OCI-LY3 (cell line): ENCODE data around the gene PCDHB13.
"Not testable (repeated sequence)": the region's sequence is repeated elsewhere in the genome, so short reads cannot be mapped to it uniquely, and the experiment has no call there.

Source experiments
- H2AFZ ChIP-seq: fragments of 200-600, 300-600 bp; shearing (Covaris generic); 2 replicates; pipeline ENCODE4 v1.6.0; 2014; ENCODE audit warnings: antibody characterized with exemption, low read depth, low read length
- H3K27ac ChIP-seq: fragments of 200-600, 300-600 bp; sonication (generic); 2 replicates; pipeline ENCODE4 v1.5.1; 2014; ENCODE audit warnings: mild to moderate bottlenecking, low read length, moderate library complexity, mixed read lengths
- H3K27me3 ChIP-seq: fragments of 200-600, 300-600 bp; sonication (generic); 2 replicates; pipeline ENCODE4 v1.6.1; 2014; ENCODE audit warnings: low read depth, low read length, mixed read lengths
- H3K36me3 ChIP-seq: fragments of 200-600, 300-600 bp; sonication (generic); replicated peaks from 2 replicates; pipeline ENCODE3; 2014; ENCODE audit warnings: low read depth, low read length, mixed read lengths
- H3K4me1 ChIP-seq: fragments of 300-600, 200-600 bp; sonication (generic); 2 replicates; pipeline ENCODE4 v1.6.1; 2014; ENCODE audit warnings: low read length, mixed read lengths
- H3K4me2 ChIP-seq: fragments of 200-600, 300-600 bp; sonication (generic); 2 replicates; pipeline ENCODE4 v1.6.1; 2014; ENCODE audit warnings: low read length, mixed read lengths
- H3K4me3 ChIP-seq: fragments of 300-600, 200-600 bp; sonication (generic); 2 replicates; pipeline ENCODE4 v1.5.1; 2014; ENCODE audit warnings: antibody characterized with exemption, mild to moderate bottlenecking, low read length, moderate library complexity
- H3K79me2 ChIP-seq: fragments of 300-600, 200-600 bp; shearing (Covaris generic); 2 replicates; pipeline ENCODE4 v1.6.1; 2014; ENCODE audit warnings: mild to moderate bottlenecking, low read length, mixed read lengths
- H3K9ac ChIP-seq: fragments of 300-600, 200-600 bp; shearing (Covaris generic); 2 replicates; pipeline ENCODE4 v1.6.0; 2014; ENCODE audit warnings: mild to moderate bottlenecking, low read length, moderate library complexity
- H3K9me3 ChIP-seq: fragments of 200-600, 300-600 bp; shearing (Covaris generic); 2 replicates; pipeline ENCODE4 v1.6.1; 2014; ENCODE audit warnings: low read length, mixed read lengths; ENCODE audit not compliant: insufficient read depth
- H4K20me1 ChIP-seq: fragments of 200-600, 300-600 bp; sonication (generic); 2 replicates; pipeline ENCODE4 v1.6.1; 2016; ENCODE audit warnings: low read length, mixed read lengths; ENCODE audit not compliant: insufficient read depth
- EZH2phosphoT487 ChIP-seq: fragments of 200-600 bp; shearing (Covaris generic); IDR thresholded peaks from 2 replicates; pipeline ENCODE4 v1.6.1; 2018; ENCODE audit warnings: antibody characterized with exemption, mixed run types, low read depth
- TF ChIP-seq, protein P1 (sequence below): fragments of 200-600, 300-600 bp; sonication (generic); IDR thresholded peaks from 2 replicates; pipeline ENCODE4 v1.5.1; 2014; ENCODE audit warnings: antibody characterized with exemption, low read length, low read depth

The PCDHB13 gene

DNA sequence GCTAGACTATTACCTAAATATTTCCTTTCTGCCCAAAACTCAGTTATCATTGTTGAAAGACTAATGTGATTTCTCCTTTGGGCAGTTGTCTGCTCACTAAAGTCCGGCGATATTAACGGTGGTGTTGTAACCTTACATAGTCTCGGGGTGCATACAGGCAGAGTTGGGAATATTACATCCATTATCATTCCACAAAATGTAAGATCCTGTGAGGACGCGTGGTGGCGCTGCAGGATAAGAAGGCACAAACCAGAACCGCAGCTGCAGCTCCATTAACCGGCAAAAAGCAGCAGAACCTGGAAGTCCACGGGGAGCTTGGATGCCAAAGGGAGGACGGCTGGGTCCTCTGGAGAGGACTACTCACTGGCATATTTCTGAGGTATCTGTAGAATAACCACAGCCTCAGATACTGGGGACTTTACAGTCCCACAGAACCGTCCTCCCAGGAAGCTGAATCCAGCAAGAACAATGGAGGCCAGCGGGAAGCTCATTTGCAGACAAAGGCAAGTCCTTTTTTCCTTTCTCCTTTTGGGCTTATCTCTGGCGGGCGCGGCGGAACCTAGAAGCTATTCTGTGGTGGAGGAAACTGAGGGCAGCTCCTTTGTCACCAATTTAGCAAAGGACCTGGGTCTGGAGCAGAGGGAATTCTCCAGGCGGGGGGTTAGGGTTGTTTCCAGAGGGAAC is at the start of gene PCDHB13:
TSS of gene PCDHB13 (plus strand) at position 264 of the 684 bp plus-strand sequence. CDS start at position 469, 205 bp downstream.
- H3K4me2 ChIP-seq, H3K79me2 ChIP-seq, H2AFZ ChIP-seq, H3K36me3 ChIP-seq, H4K20me1 ChIP-seq, H3K9me3 ChIP-seq, H3K4me3 ChIP-seq, H3K4me1 ChIP-seq, H3K27ac ChIP-seq, H3K9ac ChIP-seq, H3K27me3 ChIP-seq: not testable (repeated sequence)

DNA sequence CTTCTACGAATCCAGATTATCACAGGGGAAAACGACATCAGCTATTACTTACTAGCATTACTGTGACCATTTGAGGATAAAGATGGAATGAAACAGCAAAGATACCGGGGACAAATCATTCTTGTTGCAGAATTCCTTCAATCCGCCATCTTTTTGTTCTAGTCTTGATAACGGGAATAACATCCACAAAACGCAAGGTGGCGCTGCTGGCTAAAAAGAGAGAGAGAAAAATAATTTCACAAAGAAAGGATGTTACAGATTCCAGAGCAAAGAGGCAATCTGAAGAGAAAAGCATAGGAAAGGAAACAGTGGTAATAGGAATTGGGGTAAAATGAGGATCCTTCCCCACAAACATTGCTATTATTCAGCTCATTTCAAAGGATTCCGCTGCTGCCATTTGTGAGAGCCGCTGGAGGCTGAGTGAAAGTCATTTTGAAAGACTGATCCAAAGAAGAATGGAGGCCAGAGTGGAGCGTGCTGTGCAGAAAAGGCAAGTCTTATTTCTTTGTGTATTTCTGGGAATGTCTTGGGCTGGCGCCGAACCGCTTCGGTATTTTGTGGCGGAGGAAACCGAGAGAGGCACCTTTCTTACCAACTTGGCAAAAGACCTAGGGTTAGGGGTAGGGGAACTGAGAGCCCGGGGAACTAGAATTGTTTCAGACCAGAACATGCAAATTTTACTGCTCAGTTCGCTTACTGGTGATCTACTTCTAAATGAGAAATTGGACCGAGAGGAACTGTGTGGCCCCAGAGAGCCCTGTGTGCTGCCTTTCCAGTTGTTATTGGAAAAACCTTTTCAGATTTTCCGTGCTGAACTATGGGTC is 41.1 kb upstream of the PCDHB13 start, which contains the start of gene PCDHB7:
TSS of gene PCDHB7 (plus strand) at position 264 of the 824 bp plus-strand sequence. CDS start at position 456, 192 bp downstream.
- Histone ChIP-seq H3K4me2 (peak within 1 kb of the TSS; percentile 86), H4K20me1 (no peaks in the 10 kb centered on the region), H3K4me3 (peak within 1 kb of the TSS; percentile 79), H2AFZ (peak within 1 kb of the TSS; percentile 93), H3K9ac (peak within 1 kb of the TSS; percentile 39; the same call in 1 of the 2 replicates), H3K27me3 (no peaks in the 10 kb centered on the region), H3K27ac (no peak within 1 kb of the TSS), H3K4me1 (peaks cover 3% of the 10 kb centered on the region; the same call in 1 of the 2 replicates), H3K79me2 (no peaks in the 10 kb centered on the region), H3K9me3 (no peaks in the 10 kb centered on the region), H3K36me3 (no peaks in the 10 kb centered on the region)
- TF ChIP-seq EZH2phosphoT487, result no peak
- TF ChIP-seq, protein P1, sequence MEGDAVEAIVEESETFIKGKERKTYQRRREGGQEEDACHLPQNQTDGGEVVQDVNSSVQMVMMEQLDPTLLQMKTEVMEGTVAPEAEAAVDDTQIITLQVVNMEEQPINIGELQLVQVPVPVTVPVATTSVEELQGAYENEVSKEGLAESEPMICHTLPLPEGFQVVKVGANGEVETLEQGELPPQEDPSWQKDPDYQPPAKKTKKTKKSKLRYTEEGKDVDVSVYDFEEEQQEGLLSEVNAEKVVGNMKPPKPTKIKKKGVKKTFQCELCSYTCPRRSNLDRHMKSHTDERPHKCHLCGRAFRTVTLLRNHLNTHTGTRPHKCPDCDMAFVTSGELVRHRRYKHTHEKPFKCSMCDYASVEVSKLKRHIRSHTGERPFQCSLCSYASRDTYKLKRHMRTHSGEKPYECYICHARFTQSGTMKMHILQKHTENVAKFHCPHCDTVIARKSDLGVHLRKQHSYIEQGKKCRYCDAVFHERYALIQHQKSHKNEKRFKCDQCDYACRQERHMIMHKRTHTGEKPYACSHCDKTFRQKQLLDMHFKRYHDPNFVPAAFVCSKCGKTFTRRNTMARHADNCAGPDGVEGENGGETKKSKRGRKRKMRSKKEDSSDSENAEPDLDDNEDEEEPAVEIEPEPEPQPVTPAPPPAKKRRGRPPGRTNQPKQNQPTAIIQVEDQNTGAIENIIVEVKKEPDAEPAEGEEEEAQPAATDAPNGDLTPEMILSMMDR, result peak; percentile 76

DNA sequence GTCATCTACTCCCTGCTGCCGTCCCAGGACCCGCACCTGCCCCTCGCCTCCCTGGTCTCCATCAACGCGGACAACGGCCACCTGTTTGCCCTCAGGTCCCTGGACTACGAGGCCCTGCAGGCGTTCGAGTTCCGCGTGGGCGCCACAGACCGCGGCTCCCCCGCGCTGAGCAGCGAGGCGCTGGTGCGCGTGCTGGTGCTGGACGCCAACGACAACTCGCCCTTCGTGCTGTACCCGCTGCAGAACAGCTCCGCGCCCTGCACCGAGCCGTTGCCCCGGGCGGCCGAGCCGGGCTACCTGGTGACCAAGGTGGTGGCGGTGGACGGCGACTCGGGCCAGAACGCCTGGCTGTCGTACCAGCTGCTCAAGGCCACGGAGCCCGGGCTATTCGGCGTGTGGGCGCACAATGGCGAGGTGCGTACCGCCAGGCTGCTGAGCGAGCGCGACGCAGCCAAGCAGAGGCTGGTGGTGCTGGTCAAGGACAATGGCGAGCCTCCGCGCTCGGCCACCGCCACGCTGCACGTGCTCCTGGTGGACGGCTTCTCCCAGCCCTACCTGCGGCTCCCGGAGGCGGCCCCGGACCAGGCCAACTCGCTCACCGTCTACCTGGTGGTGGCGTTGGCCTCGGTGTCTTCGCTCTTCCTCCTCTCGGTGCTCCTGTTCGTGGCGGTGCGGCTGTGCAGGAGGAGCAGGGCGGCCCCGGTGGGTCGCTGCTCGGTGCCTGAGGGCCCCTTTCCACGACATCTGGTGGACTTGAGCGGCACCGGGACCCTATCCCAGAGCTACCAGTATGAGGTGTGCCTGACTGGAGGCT is 39.2 kb upstream of the PCDHB13 start:
- not testable (repeated sequence) for H3K27ac ChIP-seq, H3K4me3 ChIP-seq, H3K27me3 ChIP-seq, H3K4me2 ChIP-seq, H2AFZ ChIP-seq, H4K20me1 ChIP-seq, H3K79me2 ChIP-seq, H3K9ac ChIP-seq, H3K4me1 ChIP-seq, H3K36me3 ChIP-seq, H3K9me3 ChIP-seq

DNA sequence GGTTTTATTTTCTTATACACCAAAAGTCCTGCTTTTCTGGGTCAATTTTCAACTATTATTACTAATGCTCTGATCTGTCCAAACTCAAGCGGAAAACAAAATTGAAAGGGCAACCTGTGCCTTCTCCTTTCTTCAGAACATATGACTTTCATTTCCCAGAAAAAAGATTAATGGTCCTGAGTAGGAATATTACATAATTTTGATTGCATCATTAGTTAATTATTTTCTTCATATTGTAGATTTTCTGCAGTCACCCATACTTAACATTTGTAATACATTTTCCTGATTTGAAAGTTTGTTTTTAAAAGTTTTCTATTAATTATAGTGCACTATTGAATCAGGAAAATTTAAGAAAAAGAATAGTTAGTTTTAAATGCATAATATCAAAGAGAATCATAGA is 37.8 kb upstream of the PCDHB13 start:
- Histone ChIP-seq H2AFZ (no peak overlapping the region), H3K4me3 (no peak overlapping the region), H3K27me3 (no peaks in the 10 kb centered on the region), H3K9ac (no peak overlapping the region), H3K79me2 (no peaks in the 10 kb centered on the region), H3K27ac (no peak overlapping the region), H3K9me3 (no peaks in the 10 kb centered on the region), H4K20me1 (no peaks in the 10 kb centered on the region), H3K36me3 (no peaks in the 10 kb centered on the region), H3K4me1 (peaks cover 3% of the 10 kb centered on the region; the same call in 1 of the 2 replicates), H3K4me2 (no peak overlapping the region)
- TF ChIP-seq, protein P1, result no peak
- TF ChIP-seq EZH2phosphoT487, result no peak

DNA sequence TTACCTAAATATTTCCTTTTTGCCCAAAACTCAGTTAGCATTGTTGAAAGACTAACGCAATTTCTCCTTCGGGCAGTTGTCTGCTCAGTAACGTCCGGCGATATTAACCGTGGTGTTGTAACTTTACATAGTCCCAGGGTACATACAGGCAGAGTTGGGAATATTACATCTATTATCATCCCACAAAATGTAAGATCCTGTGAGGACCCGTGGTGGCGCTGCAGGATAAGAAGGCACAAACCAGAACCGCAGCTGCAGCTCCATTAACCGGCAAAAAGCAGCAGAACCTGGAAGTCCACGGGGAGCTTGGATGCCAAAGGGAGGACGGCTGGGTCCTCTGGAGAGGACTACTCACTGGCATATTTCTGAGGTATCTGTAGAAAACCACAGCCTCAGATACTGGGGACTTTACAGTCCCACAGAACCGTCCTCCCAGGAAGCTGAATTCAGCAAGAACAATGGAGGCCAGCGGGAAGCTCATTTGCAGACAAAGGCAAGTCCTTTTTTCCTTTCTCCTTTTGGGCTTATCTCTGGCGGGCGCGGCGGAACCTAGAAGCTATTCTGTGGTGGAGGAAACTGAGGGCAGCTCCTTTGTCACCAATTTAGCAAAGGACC is 36.0 kb upstream of the PCDHB13 start, which contains the start of gene PCDHB8:
TSS of gene PCDHB8 (plus strand) at position 214 of the 615 bp plus-strand sequence. CDS start at position 459, 245 bp downstream.
- H3K4me2 ChIP-seq, H4K20me1 ChIP-seq, H3K9ac ChIP-seq, H3K79me2 ChIP-seq, H3K9me3 ChIP-seq, H3K4me1 ChIP-seq, H3K27me3 ChIP-seq, H3K27ac ChIP-seq, H3K36me3 ChIP-seq, H2AFZ ChIP-seq, H3K4me3 ChIP-seq: not testable (repeated sequence)

DNA sequence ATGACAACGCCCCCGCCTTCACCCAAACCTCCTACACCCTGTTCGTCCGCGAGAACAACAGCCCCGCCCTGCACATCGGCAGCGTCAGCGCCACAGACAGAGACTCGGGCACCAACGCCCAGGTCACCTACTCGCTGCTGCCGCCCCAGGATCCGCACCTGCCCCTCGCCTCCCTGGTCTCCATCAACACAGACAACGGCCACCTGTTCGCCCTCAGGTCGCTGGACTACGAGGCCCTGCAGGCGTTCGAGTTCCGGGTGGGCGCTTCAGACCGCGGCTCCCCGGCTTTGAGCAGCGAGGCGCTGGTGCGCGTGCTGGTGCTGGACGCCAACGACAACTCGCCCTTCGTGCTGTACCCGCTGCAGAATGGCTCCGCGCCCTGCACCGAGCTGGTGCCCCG is 34.3 kb upstream of the PCDHB13 start:
- not testable (repeated sequence) for H4K20me1 ChIP-seq, H3K4me1 ChIP-seq, H3K79me2 ChIP-seq, H3K9me3 ChIP-seq, H3K36me3 ChIP-seq, H2AFZ ChIP-seq, H3K27me3 ChIP-seq, H3K27ac ChIP-seq, H3K4me2 ChIP-seq, H3K9ac ChIP-seq, H3K4me3 ChIP-seq

DNA sequence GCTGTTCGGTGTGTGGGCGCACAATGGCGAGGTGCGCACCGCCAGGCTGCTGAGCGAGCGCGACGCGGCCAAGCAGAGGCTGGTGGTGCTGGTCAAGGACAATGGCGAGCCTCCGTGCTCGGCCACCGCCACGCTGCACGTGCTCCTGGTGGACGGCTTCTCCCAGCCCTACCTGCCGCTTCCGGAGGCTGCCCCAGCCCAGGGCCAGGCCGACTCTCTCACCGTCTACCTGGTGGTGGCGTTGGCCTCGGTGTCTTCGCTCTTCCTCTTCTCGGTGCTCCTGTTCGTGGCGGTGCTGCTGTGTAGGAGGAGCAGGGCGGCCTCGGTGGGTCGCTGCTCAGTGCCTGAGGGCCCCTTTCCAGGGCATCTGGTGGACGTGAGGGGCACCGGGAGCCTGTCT is 33.8 kb upstream of the PCDHB13 start:
- not testable (repeated sequence) for H3K9me3 ChIP-seq, H3K27me3 ChIP-seq, H4K20me1 ChIP-seq, H3K36me3 ChIP-seq, H3K4me2 ChIP-seq, H3K4me3 ChIP-seq, H3K9ac ChIP-seq, H3K4me1 ChIP-seq, H2AFZ ChIP-seq, H3K79me2 ChIP-seq, H3K27ac ChIP-seq
